D721Med (cell line): Measurements from ENCODE around the gene NALCN.
A peak's percentile ranks its signal among the peaks of the same experiment; 100 is the strongest.

Experiments
- DNase-seq: peaks from one replicate; pipeline ENCODE4 v3.0.0; 2011; ENCODE audit warnings: low spot score; ENCODE audit not compliant: insufficient read length
- FAIRE-seq: peaks from 2 replicates; lab custom pipeline; 2011; peaks lifted over from hg19 to GRCh38; lab: Jason Lieb, UNC
- CTCF ChIP-seq: IDR thresholded peaks from 2 replicates; pipeline ENCODE4 v1.5.1; 2012; ENCODE audit warnings: mild to moderate bottlenecking, control low read depth; ENCODE audit not compliant: insufficient read depth; ENCODE audit errors: missing control alignments

NALCN gene

GRCh38 chr13:101170306-101170705 lies 246.0 kb downstream of the NALCN start:
- FAIRE-seq, result no peak
- DNase-seq, result no peak
- no peak for TF ChIP-seq CTCF

GRCh38 chr13:101157261-101157660 lies 259.0 kb downstream of the NALCN start:
- FAIRE-seq (no peak), DNase-seq (no peak)
- TF ChIP-seq CTCF, result no peak

- FAIRE-seq, result no peak
- no peak for TF ChIP-seq CTCF
- no peak for DNase-seq
These were observed 260.4 kb downstream of the NALCN start for GRCh38 chr13:101155920-101156319.

GRCh38 chr13:101152184-101152583 lies 264.1 kb downstream of the NALCN start:
- no peak for TF ChIP-seq CTCF
- FAIRE-seq (no peak), DNase-seq (no peak)

GRCh38 chr13:101150998-101151397 lies 265.3 kb downstream of the NALCN start:
- TF ChIP-seq CTCF, result no peak
- DNase-seq, result no peak
- FAIRE-seq, result no peak

- DNase-seq, result no peak
- peak; percentile 5 for TF ChIP-seq CTCF
- FAIRE-seq, result no peak
These were observed 266.4 kb downstream of the NALCN start for GRCh38 chr13:101149735-101150384.

GRCh38 chr13:101146101-101146898 lies 270.0 kb downstream of the NALCN start:
- no peak for TF ChIP-seq CTCF
- no peak for DNase-seq
- no peak for FAIRE-seq
